CD4-positive, CD25-positive, alpha-beta regulatory T cell (primary cell): ENCODE measurements around the gene OR8K1. TPM values are rescaled to one million over a fixed set of nuclear protein-coding genes. Genes with fewer than 3 reads are reported as not detected.

ENCODE experiments used
- ATAC-seq, 2 donors: fragments of 150-1000 bp; cut with Tn5 transposase; one replicate each; pipeline ENCODE4 v1.10.0; 2021; ENCODE audit warnings: low read depth in 2 of 2, moderate number of reproducible peaks in 2 of 2, moderate library complexity in 1 of 2
- DNase-seq, 3 donors: peaks; one replicate each; pipeline versions ENCODE4 v3.0.0 to v3.0.0-alpha.2; 2012 to 2022; ENCODE audit warnings: mixed read lengths in 1 of 3
- H3K27ac ChIP-seq: one replicate; pipeline ENCODE4 v1.7.0; 2013; ENCODE audit warnings: mild to moderate bottlenecking, low read length; ENCODE audit not compliant: insufficient read depth, poor library complexity, severe bottlenecking
- H3K27me3 ChIP-seq: one replicate; pipeline ENCODE4 v1.7.0; 2013; ENCODE audit warnings: low read length; ENCODE audit not compliant: control insufficient read depth, insufficient read depth
- H3K36me3 ChIP-seq: one replicate; pipeline ENCODE4 v1.7.0; 2013; ENCODE audit warnings: mild to moderate bottlenecking, low read length, moderate library complexity; ENCODE audit not compliant: control insufficient read depth, insufficient read depth
- H3K4me1 ChIP-seq: 2 replicates; pipeline ENCODE4 v1.7.0; 2013; ENCODE audit warnings: mild to moderate bottlenecking, low read length; ENCODE audit not compliant: insufficient read depth, control insufficient read depth, poor library complexity, severe bottlenecking
- H3K4me3 ChIP-seq: one replicate; pipeline ENCODE4 v1.7.0; 2013; ENCODE audit warnings: low read depth, mild to moderate bottlenecking, low read length, moderate library complexity
- H3K9me3 ChIP-seq, 2 experiments: 1 replicate in 1 of 2; 2 replicates in 1 of 2; pipeline ENCODE4 v1.7.0; 2013; ENCODE audit warnings: low read length in 2 of 2, mild to moderate bottlenecking in 1 of 2, moderate library complexity in 1 of 2; ENCODE audit not compliant: control insufficient read depth in 2 of 2
- H3K27ac Mint-ChIP-seq, 3 donors: one replicate each; pipeline ENCODE4 v1.8.0; 2020 to 2022; ENCODE audit warnings: mild to moderate bottlenecking in 3 of 3, mixed read lengths in 3 of 3, moderate library complexity in 2 of 3
- H3K27me3 Mint-ChIP-seq: one replicate; pipeline ENCODE4 v1.8.0; 2022; ENCODE audit warnings: mild to moderate bottlenecking, mixed read lengths
- H3K36me3 Mint-ChIP-seq: one replicate; pipeline ENCODE4 v1.8.0; 2020; ENCODE audit warnings: mixed read lengths
- H3K4me1 Mint-ChIP-seq, 4 donors: one replicate each; pipeline ENCODE4 v1.8.0; 2020 to 2022; ENCODE audit warnings: mixed read lengths in 4 of 4, mild to moderate bottlenecking in 1 of 4
- H3K4me3 Mint-ChIP-seq, 4 donors: one replicate each; pipeline ENCODE4 v1.8.0; 2020 to 2022; ENCODE audit warnings: mild to moderate bottlenecking in 4 of 4, mixed read lengths in 4 of 4, moderate library complexity in 3 of 4
- H3K9me3 Mint-ChIP-seq, 7 donors: one replicate each; pipeline ENCODE4 v1.8.0; 2020 to 2022; ENCODE audit warnings: mixed read lengths in 7 of 7, mild to moderate bottlenecking in 3 of 7, moderate library complexity in 2 of 7
- polyA plus RNA-seq, 4 donors: library from polyadenylated mRNA; unstranded; fragments of 300-500 nt; fragmentation: Illumina TruSeq; gene quantifications; one replicate each; pipeline ENCODE4 v1.2.3, GENCODE V29; 2021
- total RNA-seq: library from RNA; stranded (reverse); gene quantifications from one replicate; pipeline ENCODE4 v1.2.3, GENCODE V29; 2022

Gene OR8K1
- total and polyA plus RNA-seq, 5 donors from 2014 or later = not detected

- DNase-seq (no peak), ATAC-seq (no peak)
- Histone ChIP-seq H3K27me3 (no peaks in the 10 kb centered on the region), H3K27ac (no peak within 1 kb of the TSS), H3K9me3 (no peaks in the 10 kb centered on the region), H3K36me3 (no peaks in the 10 kb centered on the region), H3K4me3 (no peak within 1 kb of the TSS), H3K4me1 (no peaks in the 10 kb centered on the region)
- Mint-ChIP-seq H3K4me3 (peak within 1 kb of the TSS in 1 of 4 donors; percentile 1), H3K4me1 (no peaks in the 10 kb centered on the region), H3K27me3 (no peaks in the 10 kb centered on the region), H3K9me3 (peaks cover 3 to 30% (median 9%) of the 10 kb centered on the region in 7 donors), H3K36me3 (no peaks in the 10 kb centered on the region), H3K27ac (no peak within 1 kb of the TSS)
These were observed 29.5 kb downstream of the OR8K1 start, which contains the start of gene OR8U1 for GRCh38 chr11:56375324-56375723. TSS of gene OR8U1 (plus strand) at chr11:56375624. CDS start at chr11:56375624, 0 bp downstream.

DNA sequence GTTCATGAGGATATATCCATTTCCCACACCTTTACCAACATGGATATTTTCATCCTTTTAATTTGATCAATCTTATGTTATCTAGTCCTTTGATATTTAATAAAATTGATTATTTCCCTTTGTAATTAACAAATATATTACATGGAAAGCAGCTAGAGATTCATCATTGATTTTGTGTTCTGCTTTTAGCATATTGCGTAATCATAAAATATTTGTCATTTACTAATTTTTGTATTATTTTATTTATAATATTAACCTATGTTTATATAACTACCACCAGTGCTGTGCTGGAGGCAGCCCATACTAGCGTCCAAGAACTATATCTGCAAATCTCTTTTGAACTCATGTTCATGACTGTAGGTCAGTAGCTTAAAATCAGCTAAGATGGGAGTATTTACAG lies 34.3 kb downstream of the OR8K1 start:
- Mint-ChIP-seq H3K4me1 (no peaks in the 10 kb centered on the region), H3K27ac (no peak overlapping the region), H3K36me3 (no peaks in the 10 kb centered on the region), H3K4me3 (no peak overlapping the region), H3K9me3 (peaks cover 1 to 23% (median 8%) of the 10 kb centered on the region in 7 donors), H3K27me3 (no peaks in the 10 kb centered on the region)
- Histone ChIP-seq H3K4me3 (no peak overlapping the region), H3K9me3 (no peaks in the 10 kb centered on the region), H3K4me1 (no peaks in the 10 kb centered on the region), H3K27ac (no peak overlapping the region), H3K27me3 (no peaks in the 10 kb centered on the region), H3K36me3 (no peaks in the 10 kb centered on the region)
- no peak for DNase-seq
- ATAC-seq = no peak

DNA sequence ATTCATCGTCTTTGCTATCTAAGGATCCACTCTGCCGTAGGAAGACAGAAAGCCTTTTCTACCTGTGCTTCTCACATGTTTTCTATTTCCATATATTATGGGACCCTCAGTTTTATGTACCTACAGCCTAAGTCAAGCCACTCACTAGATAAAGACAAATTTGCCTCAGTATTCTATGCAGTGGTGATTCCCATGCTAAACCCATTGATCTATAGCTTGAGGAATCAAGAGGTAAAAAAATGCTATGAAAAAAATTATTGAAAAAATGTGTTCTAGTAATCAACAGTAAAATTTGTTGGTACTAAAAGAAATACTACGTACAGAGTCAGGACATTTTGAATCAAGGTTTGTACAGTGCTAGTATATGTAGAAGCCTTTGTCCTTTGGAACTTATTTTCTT lies 48.5 kb downstream of the OR8K1 start:
- Mint-ChIP-seq H3K9me3 (peaks cover 0 to 13% (median 7%) of the 10 kb centered on the region in 7 donors), H3K27me3 (no peaks in the 10 kb centered on the region), H3K36me3 (no peaks in the 10 kb centered on the region), H3K27ac (no peak overlapping the region), H3K4me1 (no peaks in the 10 kb centered on the region), H3K4me3 (no peak overlapping the region)
- H3K4me1 ChIP-seq = no peaks in the 10 kb centered on the region
- H3K4me3 ChIP-seq = no peak overlapping the region
- no peak overlapping the region for H3K27ac ChIP-seq
- no peak for ATAC-seq
- H3K27me3 ChIP-seq = no peaks in the 10 kb centered on the region
- H3K9me3 ChIP-seq = peaks cover 2 to 14% of the 10 kb centered on the region in 2 experiments
- DNase-seq = no peak
- H3K36me3 ChIP-seq = no peaks in the 10 kb centered on the region

DNA sequence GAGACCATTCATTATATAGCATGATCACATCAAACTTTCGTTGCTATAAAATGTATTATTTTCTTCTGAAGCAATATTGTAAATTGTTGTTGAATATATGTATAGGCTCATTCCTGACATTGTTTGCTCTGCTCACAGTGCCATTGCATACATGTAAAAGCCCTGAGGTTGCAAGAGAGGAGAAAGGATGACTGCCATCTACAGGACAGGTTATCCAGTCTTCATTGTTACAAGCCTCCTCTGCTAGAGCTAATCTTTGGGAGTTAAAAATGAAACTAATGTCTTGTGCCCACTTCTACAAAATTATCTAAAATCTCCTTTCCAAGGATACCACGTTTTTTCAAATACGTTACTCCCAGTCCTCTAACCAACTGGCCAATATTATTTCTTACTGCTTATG lies 50.2 kb downstream of the OR8K1 start:
- Mint-ChIP-seq H3K4me1 (no peaks in the 10 kb centered on the region), H3K4me3 (no peak overlapping the region), H3K9me3 (peaks cover 0 to 13% (median 8%) of the 10 kb centered on the region in 7 donors), H3K27ac (no peak overlapping the region), H3K27me3 (no peaks in the 10 kb centered on the region), H3K36me3 (no peaks in the 10 kb centered on the region)
- no peak for ATAC-seq
- Histone ChIP-seq H3K27ac (no peak overlapping the region), H3K9me3 (peaks cover 2 to 14% of the 10 kb centered on the region in 2 experiments), H3K27me3 (no peaks in the 10 kb centered on the region), H3K36me3 (no peaks in the 10 kb centered on the region), H3K4me3 (no peak overlapping the region), H3K4me1 (no peaks in the 10 kb centered on the region)
- DNase-seq = no peak

Other genes with a start within 250 kb of the OR8K1 start
- gene OR8H2, start 242.4 kb upstream of the OR8K1 start, total RNA-seq = not detected
- not detected for gene OR8H2, start 242.4 kb upstream of the OR8K1 start, polyA plus RNA-seq
- not detected for gene OR8H3, start 223.7 kb upstream of the OR8K1 start, total RNA-seq
- gene OR8H3, start 223.7 kb upstream of the OR8K1 start, polyA plus RNA-seq = not detected
- gene OR8J3, start 205.8 kb upstream of the OR8K1 start, total RNA-seq = not detected
- gene OR8J3, start 205.8 kb upstream of the OR8K1 start, polyA plus RNA-seq = not detected
- not detected for gene OR8K5, start 185.7 kb upstream of the OR8K1 start, total RNA-seq
- not detected for gene OR8K5, start 185.7 kb upstream of the OR8K1 start, polyA plus RNA-seq
- gene OR5J2, start 169.4 kb upstream of the OR8K1 start, total RNA-seq = not detected
- not detected for gene OR5J2, start 169.4 kb upstream of the OR8K1 start, polyA plus RNA-seq
- not detected for gene OR5T2, start 111.8 kb upstream of the OR8K1 start, total RNA-seq
- gene OR5T2, start 111.8 kb upstream of the OR8K1 start, polyA plus RNA-seq = not detected
- gene OR5T3, start 93.8 kb upstream of the OR8K1 start, total RNA-seq = not detected
- not detected for gene OR5T3, start 93.8 kb upstream of the OR8K1 start, polyA plus RNA-seq
- not detected for gene OR5T1, start 71.9 kb upstream of the OR8K1 start, total RNA-seq
- gene OR5T1, start 71.9 kb upstream of the OR8K1 start, polyA plus RNA-seq = not detected
- not detected for gene OR8H1, start 53.8 kb upstream of the OR8K1 start, total RNA-seq
- not detected for gene OR8H1, start 53.8 kb upstream of the OR8K1 start, polyA plus RNA-seq
- gene OR8K3, start 30.9 kb upstream of the OR8K1 start, total RNA-seq = not detected
- not detected for gene OR8K3, start 30.9 kb upstream of the OR8K1 start, polyA plus RNA-seq
- not detected for gene OR8J1, start 8.3 kb downstream of the OR8K1 start, total RNA-seq
- gene OR8J1, start 8.3 kb downstream of the OR8K1 start, polyA plus RNA-seq = not detected
- gene OR8U1, start 29.6 kb downstream of the OR8K1 start, total RNA-seq = not detected
- gene OR8U1, start 29.6 kb downstream of the OR8K1 start, polyA plus RNA-seq = not detected
- gene OR5AL1, start 66.7 kb downstream of the OR8K1 start, total RNA-seq = not detected
- gene OR5AL1, start 66.7 kb downstream of the OR8K1 start, polyA plus RNA-seq = not detected
- not detected for gene OR5M3, start 127.3 kb downstream of the OR8K1 start, total RNA-seq
- not detected for gene OR5M3, start 127.3 kb downstream of the OR8K1 start, polyA plus RNA-seq
- not detected for gene OR5M8, start 145.3 kb downstream of the OR8K1 start, total RNA-seq
- not detected for gene OR5M8, start 145.3 kb downstream of the OR8K1 start, polyA plus RNA-seq
- not detected for gene OR5M11, start 197.2 kb downstream of the OR8K1 start, total RNA-seq
- not detected for gene OR5M11, start 197.2 kb downstream of the OR8K1 start, polyA plus RNA-seq
- not detected for gene OR5M10, start 231.7 kb downstream of the OR8K1 start, total RNA-seq
- gene OR5M10, start 231.7 kb downstream of the OR8K1 start, polyA plus RNA-seq = not detected